GM18858 (cell line): Measurements from ENCODE around the gene CLDN14.

Experiments
- ATAC-seq: cut with Tn5 transposase; IDR thresholded peaks from one replicate; pipeline ENCODE4 v1.9.1; 2021; ENCODE audit not compliant: unreplicated experiment

Gene CLDN14, protein sequence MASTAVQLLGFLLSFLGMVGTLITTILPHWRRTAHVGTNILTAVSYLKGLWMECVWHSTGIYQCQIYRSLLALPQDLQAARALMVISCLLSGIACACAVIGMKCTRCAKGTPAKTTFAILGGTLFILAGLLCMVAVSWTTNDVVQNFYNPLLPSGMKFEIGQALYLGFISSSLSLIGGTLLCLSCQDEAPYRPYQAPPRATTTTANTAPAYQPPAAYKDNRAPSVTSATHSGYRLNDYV

DNA sequence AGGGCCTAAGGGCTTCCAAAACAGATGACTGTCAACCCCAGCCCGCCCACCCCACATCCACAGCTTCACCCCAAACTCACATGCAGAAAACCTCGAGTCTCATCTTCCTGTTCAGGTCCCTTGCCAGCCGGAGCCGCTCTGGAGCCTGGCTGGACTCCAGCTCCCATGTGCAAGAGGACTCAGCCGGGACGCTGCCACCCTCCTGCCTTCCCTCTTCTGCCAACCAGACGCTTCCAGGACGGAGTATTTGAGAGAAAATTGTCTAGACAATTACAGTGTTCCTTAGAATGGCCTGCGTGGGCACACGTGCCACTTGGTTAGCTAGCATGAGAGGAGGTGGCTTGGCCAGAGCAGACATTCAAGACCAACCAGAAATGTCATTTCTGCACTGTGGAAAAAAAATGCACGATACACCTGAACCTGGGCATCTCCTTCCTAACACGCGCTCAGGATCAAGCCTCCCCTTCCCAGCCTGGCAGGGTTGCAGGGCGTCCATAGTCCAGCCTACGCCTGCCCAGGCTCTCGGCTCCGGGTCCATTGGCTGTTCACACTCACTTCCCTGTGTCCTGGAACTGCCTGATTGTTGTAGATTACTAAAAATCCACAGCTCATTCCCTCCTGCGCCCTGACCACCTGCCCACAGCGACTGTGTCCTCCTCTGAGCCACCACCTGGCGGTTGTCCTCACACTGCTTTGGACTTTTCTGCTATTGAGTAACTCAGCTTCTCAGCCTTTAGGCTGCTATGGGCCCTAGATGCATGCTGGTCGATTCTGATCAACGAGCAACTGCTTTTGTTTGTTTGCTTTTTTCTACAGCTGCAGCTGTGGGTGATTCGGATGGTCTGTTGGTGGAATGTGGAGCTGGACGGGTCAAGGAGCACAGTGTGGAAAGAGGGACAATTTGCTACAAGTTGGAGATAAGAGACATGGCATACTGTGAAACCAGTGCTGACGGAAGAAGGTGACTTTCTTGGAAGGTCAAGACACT, at the start of gene CLDN14:
CLDN14 (minus strand) TSS at position 708 of the 988 bp plus-strand sequence. CDS start 18,427 bp downstream, outside the sequence.
- no peak for ATAC-seq

DNA sequence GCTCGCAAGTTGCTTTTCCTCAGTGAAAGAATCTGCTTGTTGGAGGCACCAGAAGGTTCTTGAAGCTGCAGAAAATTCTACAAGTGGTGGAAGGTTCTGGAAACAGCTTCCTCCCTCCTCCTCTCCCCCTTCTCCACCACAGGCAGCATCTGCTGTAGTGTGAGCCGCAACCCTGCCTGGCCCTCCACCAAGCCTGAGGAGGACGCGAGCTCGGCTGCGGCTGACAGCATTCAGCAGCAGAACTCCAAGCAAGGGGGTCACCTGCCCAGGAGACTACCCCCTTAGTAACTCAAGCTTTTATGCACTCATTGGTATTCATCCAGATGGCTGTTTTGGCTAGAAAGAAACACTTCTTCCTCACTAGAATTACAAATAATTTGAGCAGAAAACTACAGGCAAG, 48.8 kb upstream of the CLDN14 start:
- ATAC-seq = no peak

DNA sequence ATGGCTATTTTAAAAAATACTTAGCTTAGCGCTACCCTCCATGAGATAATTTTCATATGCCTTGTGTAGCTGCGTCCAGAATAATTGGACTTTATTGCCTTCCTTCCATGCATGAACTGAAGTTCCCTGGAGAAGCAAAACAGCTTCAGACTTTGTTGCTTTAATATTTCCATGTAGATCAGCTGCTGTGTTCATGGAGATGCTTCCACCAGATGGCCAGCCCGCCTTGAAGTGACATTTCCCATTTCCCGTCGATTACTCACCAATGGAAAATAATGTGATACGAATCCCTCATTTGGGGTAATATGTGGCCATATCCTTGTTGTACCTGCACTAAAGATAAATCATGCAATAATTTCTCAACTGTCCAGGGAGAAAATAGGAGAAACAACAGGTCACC, 47.4 kb upstream of the CLDN14 start:
- no peak for ATAC-seq

DNA sequence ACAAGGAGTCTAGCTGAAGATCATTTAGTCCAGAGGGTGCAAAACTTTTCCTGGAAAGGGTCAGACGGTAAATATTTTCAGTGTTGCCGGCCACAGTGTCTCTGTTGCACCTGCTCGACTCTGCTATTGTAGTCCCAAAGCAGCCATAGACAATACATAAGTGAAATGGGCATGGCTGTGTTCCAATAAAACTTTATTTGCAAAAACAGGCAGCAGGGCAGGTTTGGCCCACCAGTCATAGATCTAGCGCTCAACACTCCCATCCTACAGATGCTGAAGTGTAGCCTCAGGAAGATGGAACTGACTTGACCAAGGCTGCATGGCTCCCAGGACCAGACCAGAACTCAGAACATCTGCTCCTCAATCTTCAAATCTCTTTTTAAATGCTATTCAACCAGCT, 46.2 kb upstream of the CLDN14 start:
- ATAC-seq = no peak

DNA sequence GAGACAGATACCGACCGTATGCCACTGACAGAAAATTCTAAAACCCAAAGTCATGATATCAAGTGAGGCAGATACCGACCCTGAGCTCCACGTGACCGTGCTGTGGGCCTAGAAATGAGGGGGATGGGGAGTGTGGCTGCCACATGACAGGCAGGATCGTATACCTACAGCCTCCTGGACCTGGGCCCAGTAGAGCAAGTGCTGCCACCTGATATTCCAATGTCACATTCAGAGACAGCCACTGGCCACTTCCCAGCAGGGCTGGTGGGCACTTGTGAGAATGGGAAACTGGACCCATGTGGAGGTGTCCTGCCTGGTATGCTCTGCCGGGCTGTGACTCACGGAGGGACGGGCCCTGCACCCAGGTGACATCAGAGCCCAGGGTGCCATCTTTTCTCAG, 44.6 kb upstream of the CLDN14 start:
- ATAC-seq = no peak

DNA sequence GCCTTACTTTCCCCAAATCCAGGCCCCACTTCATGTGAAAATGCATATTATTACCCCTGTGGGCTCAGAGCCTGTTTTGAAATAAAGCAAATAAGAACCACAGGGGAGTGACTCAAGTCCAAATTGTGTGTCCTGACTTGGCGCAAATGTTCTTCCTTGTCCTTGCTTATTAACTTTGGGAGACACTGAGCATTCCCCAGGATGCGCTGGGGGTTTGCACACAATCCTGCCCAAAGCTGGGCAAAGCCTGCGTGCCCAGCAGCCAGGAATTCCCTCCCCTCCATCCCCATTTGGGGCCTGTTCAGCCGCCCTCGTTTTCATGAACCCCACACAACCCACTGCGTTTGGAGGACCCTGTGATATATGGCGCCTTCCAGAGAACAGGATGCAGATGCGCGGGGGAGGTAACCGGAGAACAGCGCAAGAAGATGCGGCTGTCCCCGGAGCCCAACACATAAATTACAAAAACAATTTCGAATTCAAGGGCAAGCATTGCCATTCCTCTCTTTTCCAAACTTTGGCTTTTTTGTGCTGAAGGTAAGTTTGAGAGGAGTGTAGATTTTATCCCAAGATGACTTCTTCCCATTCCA, 42.4 kb upstream of the CLDN14 start:
- ATAC-seq = no peak

DNA sequence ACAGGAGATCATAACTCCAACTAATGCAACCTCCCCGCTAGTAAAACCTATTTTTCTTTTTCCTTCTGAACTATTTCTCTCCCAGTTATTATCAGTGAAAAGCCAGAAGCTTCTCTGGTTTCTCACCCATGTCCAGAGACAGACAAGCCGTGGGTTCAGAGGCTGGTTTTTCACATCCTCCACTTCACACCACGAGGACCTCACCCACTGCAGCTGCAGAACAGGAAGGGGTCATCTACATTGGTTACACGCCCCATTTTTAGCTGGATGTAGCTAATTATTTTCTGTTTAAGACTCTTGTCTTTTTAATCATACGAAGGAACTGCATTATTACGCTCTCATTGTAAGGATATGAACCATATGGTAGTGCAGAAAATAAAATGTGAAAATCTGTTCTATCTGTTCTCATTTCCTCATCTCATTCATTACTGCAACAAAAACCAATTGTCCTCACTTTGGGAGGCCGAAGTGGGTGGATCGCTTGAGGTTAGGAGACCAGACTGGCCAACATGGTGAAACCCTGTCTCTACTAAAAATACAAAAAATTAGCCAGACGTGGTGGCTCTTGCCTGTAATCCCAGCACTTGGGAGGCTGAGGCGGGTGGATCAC, 39.1 kb upstream of the CLDN14 start:
- ATAC-seq = no peak

DNA sequence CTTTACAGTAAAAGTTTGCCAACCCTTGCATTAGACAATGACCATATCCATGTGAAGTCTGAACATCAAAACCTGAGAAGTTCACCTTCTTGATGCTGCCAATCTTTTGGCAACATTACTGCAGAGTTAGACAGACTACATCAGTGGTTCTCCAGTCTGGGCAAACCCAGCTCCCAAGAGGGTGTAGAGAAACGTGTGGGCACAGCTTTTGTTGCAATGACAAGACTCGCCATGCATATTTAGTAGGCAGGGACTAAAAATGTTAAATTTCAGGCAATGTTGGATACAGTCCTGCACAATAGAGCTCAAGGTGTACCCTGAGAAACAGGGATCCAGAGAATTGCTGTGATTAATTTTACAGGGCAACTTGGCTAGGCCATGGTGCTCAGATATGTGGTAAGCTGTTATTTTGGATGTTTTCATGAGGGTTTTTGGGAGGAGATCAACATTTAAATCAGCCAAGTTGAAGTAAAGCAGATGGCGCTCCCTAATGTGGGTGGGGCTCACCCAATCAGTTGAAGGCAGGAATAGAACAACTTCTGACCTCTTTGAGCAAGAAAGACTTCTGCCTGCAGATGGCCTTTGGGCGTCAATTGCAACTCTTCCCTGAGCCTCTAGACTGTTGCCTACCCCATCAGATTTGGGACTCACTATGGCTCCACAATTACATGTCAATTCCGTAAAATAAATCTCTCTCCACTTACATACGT, 37.6 kb upstream of the CLDN14 start:
- ATAC-seq = no peak

DNA sequence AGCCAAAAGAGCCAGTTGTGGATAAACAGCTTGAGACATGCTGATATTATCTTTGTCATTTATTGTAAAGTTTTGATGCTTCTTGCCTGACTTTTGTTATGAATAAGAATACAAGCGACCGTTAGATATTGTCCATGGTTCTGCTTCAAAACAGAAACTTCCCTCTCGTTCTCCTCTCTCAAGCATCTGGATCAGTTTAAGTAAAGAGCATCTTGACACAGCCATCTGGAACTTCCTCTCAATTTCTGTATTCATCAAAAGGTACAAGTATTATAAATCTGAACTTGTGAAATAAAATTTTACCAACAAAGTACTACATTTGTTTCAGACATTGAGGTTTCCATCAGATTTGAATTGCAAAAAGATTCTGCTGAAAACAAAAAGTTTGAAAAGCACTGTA, 36.4 kb upstream of the CLDN14 start:
- ATAC-seq = no peak

DNA sequence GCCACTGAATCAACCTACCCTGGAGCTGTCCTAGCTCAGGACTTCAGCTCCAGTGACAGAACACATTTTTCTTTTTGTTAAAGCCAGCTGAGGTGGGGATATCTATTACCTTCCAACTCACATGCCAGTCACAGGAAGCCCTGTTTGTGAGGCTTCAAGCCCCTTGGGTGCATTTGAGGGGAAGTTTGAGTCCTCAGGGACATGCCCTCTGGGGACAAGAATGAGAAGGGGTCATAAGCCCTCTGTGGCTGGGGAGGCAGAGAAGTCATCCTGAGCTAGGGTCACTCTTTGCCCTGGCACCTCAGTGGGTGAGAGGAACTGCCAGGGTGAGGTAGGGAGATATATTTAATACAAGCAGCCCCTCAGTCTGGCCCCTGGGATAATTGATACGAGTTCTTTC, 33.5 kb upstream of the CLDN14 start:
- ATAC-seq = no peak

DNA sequence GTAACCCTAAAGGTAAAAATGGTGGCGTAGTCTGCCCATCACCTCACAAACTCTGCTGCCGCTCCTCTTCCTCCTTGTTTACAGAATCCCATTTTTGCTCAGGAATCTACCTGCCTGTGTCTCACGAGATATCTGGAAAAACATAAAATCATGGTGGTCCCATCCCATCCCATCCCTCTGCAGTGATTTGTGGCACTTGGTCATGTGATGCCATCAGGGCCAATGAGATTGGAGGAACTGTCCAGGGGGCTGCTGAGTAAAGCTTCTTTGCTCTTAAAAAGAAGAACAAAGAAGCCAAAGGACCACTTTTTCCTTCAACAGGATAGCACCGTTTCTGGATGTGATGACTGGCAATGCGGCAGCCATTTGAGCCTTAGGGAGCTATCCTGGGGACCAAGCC, 33.0 kb upstream of the CLDN14 start:
- no peak for ATAC-seq

DNA sequence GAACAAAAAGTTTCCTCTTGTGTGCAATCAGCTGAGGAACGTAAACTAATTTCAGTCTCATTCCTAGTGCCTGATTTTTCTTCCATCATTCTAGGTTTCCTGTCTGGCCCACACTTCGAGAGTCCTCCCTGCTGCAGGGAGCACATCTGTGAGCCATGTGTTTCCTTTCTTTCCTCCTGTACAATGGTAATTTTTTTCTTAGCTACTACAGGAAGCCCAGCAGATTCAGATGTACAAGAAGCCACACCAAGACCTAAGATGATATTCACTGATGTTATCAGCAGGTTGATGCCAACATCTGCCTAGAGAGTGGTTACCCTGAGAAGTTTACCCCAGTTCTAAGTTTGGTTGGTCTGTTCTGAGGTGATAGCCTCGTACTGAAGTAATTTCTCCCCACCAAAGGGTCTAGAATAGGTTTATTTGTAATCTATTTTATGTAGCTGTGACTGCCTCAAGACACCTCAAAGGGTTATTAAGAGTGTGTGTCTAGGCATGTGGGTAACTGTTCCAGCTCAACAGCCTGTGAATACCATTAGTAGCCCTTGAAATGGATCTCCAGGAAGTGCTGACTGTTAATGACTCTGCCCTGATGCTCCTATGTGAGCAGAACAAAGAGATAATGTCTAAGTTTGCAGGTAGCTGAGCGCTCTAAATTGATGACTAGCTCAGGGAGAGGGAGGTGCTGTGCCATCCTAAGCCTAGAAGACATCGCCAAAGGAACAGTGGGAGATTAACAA, 31.7 kb upstream of the CLDN14 start:
- ATAC-seq = no peak

DNA sequence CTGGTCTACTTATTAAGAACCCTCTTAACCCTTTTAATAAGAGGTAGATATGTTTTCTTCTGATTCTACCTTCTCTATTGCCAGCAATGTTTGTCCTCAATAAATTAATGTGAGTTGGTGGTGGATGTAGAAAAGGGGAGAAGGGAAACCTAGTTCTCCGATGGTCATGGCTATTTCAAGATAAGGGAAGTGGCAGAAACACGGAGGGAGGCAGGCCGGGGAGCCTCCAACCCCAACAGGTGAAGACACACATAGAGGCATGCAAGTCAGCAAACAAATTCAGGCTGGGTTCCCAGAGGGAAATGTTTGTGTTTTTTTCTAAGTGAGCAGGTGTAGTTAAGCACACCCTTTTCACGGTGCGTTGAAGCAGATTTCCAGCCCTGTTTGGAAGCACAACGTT, 31.0 kb upstream of the CLDN14 start:
- ATAC-seq = no peak

DNA sequence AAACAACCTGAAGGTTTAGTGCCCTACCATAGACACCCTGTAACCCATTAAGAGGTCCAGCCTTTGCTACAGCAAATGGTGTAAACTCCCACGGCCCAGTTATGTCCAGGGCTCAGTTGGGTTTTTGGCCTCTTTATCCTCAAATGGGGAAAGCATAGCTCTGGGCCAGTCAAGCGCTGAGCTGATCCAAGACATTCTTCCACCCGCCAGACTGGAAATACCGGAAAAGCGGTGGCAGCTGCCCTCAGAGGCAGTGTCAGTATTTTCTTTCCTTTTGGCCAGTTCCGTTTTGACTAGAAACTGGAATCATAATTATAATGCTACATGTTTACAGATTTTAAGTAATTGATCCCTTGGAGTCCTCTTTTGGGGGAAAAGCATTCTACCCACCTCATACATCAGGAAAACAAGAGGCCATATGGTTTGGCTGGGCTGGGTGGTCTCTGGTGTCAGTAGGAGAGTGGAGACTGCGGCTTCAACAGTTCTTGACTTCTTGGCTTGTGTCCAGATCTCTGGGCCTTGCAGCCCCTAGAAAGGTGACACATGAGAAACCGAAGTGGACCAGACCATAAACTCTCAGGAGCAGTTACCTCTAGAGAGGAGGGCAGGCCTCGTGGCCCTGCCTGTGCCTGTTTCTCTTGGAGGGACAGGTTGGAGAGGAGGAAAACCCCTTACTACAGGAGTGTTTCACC, 30.2 kb upstream of the CLDN14 start:
- ATAC-seq = no peak

DNA sequence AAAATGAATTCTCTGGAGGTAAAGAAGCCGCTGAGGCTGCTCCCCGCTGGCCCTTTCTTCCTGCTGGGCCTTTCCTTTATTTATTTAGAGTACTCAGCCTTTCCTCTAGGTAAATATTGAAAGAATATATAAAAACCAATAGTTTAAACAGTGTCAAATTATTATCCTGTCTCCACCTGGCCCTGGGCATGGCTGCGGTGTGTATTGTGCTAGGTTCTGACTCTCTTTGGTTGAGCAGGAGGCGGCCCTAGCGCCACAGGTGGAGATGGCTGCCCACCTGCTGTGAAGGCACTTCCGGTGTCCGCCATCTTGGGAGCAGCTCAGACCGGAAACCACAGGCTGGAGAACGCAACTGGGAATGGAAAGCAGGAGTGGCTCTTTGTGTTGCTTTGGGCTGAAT, 29.0 kb upstream of the CLDN14 start:
- no peak for ATAC-seq

DNA sequence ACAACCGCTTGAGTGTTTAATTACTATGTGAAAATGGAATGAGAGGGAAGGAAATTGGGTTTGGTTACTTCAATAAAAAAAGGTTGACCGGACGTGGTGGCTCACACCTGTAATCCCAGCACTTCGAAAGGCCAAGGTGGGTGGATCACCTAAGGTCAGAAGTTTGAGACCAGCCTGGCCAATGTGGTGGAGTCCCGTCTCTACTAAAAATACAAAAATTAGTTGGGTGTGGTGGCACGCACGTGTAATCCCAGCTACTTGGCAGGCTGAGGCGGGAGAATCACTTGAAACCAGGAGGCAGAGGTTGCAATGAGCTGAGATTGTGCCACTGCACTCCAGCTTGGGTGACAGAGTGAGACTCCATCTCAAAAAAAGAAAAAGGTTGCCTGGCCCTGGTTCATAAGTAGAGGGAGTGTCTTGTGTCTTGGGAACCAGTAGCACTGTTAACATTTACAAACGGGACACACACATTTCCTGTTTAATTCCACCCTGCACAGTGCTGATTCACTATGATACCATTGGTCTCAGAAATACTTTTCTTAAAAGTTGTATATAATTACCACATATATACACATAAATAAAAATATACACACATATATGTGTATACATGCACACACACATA, 27.6 kb upstream of the CLDN14 start:
- no peak for ATAC-seq

DNA sequence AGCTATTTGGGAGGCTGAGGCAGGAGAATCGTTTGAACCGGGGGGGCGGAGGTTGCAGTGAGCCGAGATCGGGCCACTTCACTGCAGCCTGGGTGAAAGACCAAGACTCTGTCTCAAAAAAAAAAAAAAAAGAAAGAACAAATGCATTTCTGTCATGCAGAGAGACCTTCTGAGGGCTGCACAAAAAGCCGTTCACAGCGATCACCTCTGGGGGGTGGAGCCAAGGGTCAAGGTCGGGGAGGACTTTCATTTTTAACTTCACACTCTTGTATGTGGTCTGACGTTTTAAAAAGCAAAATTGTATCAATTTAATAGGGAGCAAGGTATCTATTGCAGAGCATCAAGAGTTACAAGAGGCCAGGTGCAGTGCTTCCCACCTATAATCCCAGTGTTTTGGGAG, 26.6 kb upstream of the CLDN14 start:
- ATAC-seq = no peak

DNA sequence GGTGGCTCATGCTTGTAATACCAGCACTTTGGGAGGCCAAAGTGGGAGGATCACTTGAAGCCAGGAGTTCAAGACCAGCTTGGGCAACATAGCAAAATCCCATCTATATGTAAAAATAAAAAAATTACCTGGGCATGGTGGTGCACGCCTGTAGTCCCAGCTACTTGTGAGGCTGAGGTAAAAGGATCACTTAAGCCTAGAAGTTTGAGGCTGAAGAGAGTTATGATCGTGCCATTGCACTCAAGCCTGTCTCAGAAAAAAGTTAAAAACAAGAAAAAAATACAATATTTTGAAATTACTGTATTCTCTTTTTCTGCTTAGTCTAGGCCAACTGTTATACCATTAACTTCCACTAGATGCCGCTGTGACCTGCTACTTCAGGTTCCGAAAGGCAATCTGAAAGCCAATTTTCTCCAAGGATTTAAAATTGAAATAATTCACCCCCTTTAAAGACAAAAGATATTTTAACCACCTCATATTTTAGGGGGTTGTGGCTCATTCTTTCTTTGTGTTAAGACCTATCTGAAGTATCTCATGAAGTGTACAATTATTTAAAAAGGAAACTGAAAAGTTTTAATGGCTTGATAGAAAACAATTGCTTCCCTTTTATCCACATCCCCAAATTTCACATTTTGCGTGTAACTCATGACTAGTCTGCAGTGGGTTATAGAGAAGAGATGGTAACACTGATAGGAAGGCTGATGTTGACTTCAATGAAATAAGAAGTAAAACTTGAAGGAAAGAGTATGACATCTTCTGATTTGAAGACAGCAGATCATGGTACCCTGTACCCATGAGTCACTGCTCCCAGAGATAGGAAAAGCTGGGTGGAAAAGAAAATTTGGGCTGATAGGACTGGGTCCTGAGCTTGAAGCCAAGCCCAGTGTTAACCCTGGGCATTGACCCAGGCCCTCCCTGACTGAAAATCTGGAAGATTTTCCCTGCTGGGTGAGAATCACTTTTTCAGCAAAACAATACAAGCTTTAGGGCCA, 24.4 kb upstream of the CLDN14 start:
- ATAC-seq = no peak
